ENCODE results near the gene FZR1. TPM values are rescaled to one million over a fixed set of nuclear protein-coding genes. Genes with fewer than 3 reads are reported as not detected.
A peak's percentile ranks its signal among the peaks of the same experiment; 100 is the strongest.

Gene FZR1
- total and polyA plus RNA-seq, 9 donors: 3.9 to 54.9 (median 44.6) TPM

DNA sequence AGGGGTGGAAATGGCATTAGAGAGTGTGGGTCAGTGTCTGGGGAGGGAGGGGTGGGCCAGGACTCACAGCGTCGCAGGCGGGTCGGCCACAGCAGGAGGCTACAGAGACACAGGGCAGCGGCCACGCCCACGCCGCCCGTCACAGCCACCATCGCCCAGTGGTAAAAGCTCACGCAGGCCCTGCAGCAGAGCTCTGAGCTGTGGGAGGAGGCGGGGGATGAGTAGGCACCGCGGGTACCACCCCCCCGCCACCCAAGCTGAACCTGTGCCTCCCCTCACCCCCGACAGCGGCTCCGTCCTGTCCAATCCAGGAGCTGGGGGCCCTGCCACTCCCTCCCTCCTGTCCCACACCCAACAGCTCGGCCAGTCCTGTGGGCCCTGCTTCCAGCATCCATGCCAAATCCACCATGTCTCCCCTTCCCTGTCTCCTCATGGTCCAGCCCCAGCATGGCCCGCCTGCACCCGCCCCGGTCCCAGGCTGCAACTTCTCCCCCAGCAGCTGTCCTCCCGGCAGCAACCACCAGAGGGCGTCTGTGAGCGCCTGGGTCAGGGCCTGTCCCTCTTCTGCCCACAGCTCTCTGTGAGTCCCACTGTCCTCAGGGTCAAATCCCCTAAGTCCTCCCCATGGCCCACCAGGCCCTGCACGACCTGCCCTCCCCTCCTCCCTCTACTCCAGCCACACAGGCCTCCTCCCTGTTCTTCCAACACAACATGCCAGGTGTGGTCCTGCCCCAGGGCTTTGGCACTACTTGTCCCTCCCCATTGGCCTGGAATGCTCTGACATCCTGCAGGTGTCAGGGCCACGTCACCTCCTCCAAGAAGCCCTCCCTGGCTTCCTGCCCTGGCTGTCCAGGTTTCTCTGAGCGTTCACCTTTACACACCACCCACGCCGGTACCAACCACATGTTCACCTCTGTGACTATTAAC, 38.9 kb downstream of the FZR1 start:
- no peak for TF ChIP-seq EP300 (IDR thresholded peaks at IDR 0.05)
- TF ChIP-seq, protein P1, sequence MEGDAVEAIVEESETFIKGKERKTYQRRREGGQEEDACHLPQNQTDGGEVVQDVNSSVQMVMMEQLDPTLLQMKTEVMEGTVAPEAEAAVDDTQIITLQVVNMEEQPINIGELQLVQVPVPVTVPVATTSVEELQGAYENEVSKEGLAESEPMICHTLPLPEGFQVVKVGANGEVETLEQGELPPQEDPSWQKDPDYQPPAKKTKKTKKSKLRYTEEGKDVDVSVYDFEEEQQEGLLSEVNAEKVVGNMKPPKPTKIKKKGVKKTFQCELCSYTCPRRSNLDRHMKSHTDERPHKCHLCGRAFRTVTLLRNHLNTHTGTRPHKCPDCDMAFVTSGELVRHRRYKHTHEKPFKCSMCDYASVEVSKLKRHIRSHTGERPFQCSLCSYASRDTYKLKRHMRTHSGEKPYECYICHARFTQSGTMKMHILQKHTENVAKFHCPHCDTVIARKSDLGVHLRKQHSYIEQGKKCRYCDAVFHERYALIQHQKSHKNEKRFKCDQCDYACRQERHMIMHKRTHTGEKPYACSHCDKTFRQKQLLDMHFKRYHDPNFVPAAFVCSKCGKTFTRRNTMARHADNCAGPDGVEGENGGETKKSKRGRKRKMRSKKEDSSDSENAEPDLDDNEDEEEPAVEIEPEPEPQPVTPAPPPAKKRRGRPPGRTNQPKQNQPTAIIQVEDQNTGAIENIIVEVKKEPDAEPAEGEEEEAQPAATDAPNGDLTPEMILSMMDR (IDR thresholded peaks at IDR 0.05): peak; percentile 66 to 81 (median 74)
- WGBS, 3 donors: 59 to 64% (median 60%) methylated on average over 28 to 30 of the region's 30 CpGs
- H3K4me3 ChIP-seq: no peak overlapping the region
- no peaks in the 10 kb centered on the region for H3K27me3 ChIP-seq
- intact Hi-C loops (cut with DNase I): loop anchor here in 2 of 4 donors (5.0 to 10.0 kb wide), 2 partner anchors 70 to 72 kb away; no protein-coding TSS in a partner anchor
- H3K27ac ChIP-seq: no peak overlapping the region
- H3K9me3 ChIP-seq: no peaks in the 10 kb centered on the region
- DNase-seq: peak; percentile 49 to 82 (median 69)
- H3K4me1 ChIP-seq (ENCODE audit: insufficient read depth): no peaks in the 10 kb centered on the region
- H3K36me3 ChIP-seq: no peaks in the 10 kb centered on the region

DNA sequence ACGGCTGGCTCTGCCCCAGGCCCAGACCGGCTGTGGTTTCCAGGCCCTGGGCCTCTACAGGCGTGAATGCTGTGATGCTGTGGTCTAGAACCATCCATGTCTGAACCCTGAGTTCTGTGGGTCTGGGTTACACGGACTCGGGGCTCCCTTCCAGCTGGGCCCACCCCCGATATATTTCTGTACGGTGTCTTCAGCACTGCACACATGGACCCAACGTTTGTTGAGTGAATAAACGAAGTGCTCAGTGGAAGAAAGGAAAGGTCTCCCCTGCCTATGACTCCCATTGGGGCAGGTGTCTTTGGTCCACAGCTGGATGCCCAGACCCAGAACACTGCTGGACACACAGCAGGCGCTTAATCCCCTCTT, 39.5 kb downstream of the FZR1 start:
- intact Hi-C loops (cut with DNase I): loop anchor here in 2 of 4 donors (5.0 to 10.0 kb wide), 2 partner anchors 69 to 72 kb away; no protein-coding TSS in a partner anchor
- H3K27me3 ChIP-seq: no peaks in the 10 kb centered on the region
- TF ChIP-seq, protein P1 (IDR thresholded peaks at IDR 0.05): no peak
- no peak for TF ChIP-seq EP300 (IDR thresholded peaks at IDR 0.05)
- DNase-seq: no peak
- WGBS, 3 donors: 64 to 67% (median 67%) methylated on average over 10 of the region's 10 CpGs
- no peak overlapping the region for H3K4me3 ChIP-seq
- no peak overlapping the region for H3K27ac ChIP-seq
- no peaks in the 10 kb centered on the region for H3K36me3 ChIP-seq
- H3K9me3 ChIP-seq: no peaks in the 10 kb centered on the region
- no peaks in the 10 kb centered on the region for H3K4me1 ChIP-seq (ENCODE audit: insufficient read depth)

DNA sequence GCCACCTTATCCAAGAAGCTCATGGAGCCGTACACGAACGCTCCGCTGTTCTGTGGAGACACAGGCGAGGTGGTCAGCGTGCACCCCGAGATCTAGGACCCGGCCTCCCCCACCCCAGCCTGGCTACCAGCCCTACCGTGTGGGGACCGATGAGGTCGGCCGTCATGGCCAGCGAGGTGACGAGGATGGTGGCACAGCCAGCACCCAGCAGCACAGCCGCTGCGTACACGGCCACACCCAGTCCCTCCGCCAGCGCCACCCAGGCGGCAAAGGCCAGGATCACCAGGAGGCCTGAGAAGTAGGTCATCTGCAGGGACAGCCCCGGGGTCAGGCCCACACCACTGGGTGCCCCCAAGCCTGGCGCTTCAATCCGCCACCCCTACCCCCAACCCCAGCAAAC, 40.0 kb downstream of the FZR1 start:
- Histone ChIP-seq H3K9me3 (no peaks in the 10 kb centered on the region), H3K4me3 (no peak overlapping the region), H3K4me1 (ENCODE audit: insufficient read depth) (no peaks in the 10 kb centered on the region), H3K27ac (no peak overlapping the region), H3K36me3 (no peaks in the 10 kb centered on the region), H3K27me3 (no peaks in the 10 kb centered on the region)
- TF ChIP-seq EP300 (IDR thresholded peaks at IDR 0.05) (no peak), POLR2A (IDR thresholded peaks at IDR 0.05) (no peak)
- TF ChIP-seq, protein P1 (IDR thresholded peaks at IDR 0.05): no peak
- intact Hi-C loops (cut with DNase I): loop anchor here in 2 of 4 donors (5.0 to 10.0 kb wide), 2 partner anchors 69 to 71 kb away; no protein-coding TSS in a partner anchor
- 86 to 91% (median 87%) methylated on average over 21 to 23 of the region's 23 CpGs for WGBS, 3 donors
- peak in 2 of 5 donors; percentile 29 to 32 for DNase-seq

DNA sequence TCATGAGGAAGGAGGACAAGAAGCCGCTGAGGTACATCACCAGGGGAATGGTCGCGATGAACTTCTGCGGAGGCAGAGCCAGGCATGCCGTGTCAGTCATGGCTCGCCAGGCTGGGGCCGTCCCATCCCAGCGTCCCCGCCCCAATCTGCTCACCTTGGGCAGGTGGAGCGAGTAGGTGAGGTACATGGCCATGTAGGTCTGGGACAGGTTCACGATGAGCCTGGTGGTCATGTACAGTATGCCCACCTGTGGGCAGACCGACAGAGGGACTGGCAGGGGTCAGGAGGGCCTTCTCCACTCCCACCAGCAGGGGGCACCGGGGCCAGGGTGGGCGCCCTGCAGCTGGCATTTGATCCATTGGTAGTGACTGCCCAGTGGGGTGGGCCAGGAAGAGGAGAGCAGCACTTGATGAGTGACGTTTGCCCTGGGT, 41.2 kb downstream of the FZR1 start:
- DNase-seq: peak in 2 of 5 donors; percentile 25 to 26
- Histone ChIP-seq H3K27me3 (no peaks in the 10 kb centered on the region), H3K4me1 (ENCODE audit: insufficient read depth) (no peaks in the 10 kb centered on the region), H3K27ac (no peak overlapping the region), H3K36me3 (no peaks in the 10 kb centered on the region), H3K4me3 (no peak overlapping the region), H3K9me3 (no peaks in the 10 kb centered on the region)
- TF ChIP-seq EP300 (IDR thresholded peaks at IDR 0.05): no peak
- TF ChIP-seq, protein P1 (IDR thresholded peaks at IDR 0.05): peak in 1 of 3 donors; percentile 11
- intact Hi-C loops (cut with DNase I): loop anchor here in 2 of 4 donors (5.0 to 10.0 kb wide), 2 partner anchors 67 to 70 kb away; no protein-coding TSS in a partner anchor
- 83 to 85% (median 85%) methylated on average over 15 of the region's 15 CpGs for WGBS, 3 donors

Measured in ovary (tissue), 9 donors.